Spleen (tissue), 7 donors: Measurements from ENCODE around the gene KDM4D.

Source experiments
- CTCF ChIP-seq, 11 experiments: fragments of 200-600 bp in 7 of 11; fragments of 450-650 bp in 4 of 11; sonication (generic) in 4 of 11; IDR thresholded peaks in 8 of 11; conservative IDR thresholded peaks in 3 of 11; 1 replicate in 7 of 11; 2 replicates in 4 of 11; pipeline versions ENCODE4 v1.4.0 to v1.8.0; 2016 to 2021; ENCODE audit warnings: antibody characterized with exemption in 11 of 11, inconsistent platforms in 4 of 11, mild to moderate bottlenecking in 1 of 11
- POLR2A ChIP-seq, 3 donors: fragments of 450-650 bp; IDR thresholded peaks; one replicate each; pipeline ENCODE4 v1.5.1; 2017; ENCODE audit warnings: antibody characterized with exemption in 3 of 3, mild to moderate bottlenecking in 1 of 3
- donor health status: DM: no; HTN: no; CAD: no; lungs with moderate emphysema.
- donor health status: DM: no; HTN: no; CAD: no.
- donor health status: DM: no; HTN: no; CAD: no.

DNA sequence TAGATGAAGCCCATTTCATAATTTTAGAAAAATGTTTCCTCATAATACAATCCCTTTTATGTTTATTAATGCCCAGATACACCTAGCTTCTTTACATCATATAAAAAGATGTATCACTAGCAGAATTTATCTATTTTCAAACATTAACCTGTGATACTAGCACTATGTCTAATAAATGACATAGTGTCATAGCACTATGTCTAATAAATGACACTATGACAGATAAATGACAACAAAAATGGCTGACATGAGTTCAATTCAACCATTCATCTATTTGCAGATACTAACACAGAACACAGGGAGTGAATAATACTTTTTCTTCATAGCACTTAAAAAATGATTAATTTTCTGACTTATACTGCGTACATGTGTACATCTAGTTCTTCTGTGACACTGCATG is 32.1 kb downstream of the KDM4D start:
- no peak for TF ChIP-seq CTCF (IDR thresholded peaks at IDR 0.05 in 8 of 11, conservative IDR thresholded peaks at IDR 0.05 in 3 of 11)
- no peak for TF ChIP-seq POLR2A (IDR thresholded peaks at IDR 0.05)
